ENCODE measurements around the gene FGF21. TPM values are rescaled to one million over a fixed set of nuclear protein-coding genes. Genes with fewer than 3 reads are reported as not detected.

Gene FGF21
- total RNA-seq, 2 donors from 2014 or later: not detected

- Histone ChIP-seq H3K27me3 (replicated peaks; ENCODE audit: insufficient read depth) (no peaks in the 10 kb centered on the region), H3K36me3 (no peaks in the 10 kb centered on the region), H3K4me1 (ENCODE audit: control insufficient read depth in 1 of 2, low read depth in 2 of 2) (peaks cover 0 to 12% of the 10 kb centered on the region in 2 donors), H3K9me3 (no peaks in the 10 kb centered on the region), H3K4me3 (no peak overlapping the region), H3K27ac (peak overlapping the region; percentile 34 to 67)
- no peak for DNase-seq (ENCODE audit: low spot score)
- TF ChIP-seq CTCF (IDR thresholded peaks at IDR 0.05): no peak
- ATAC-seq (ENCODE audit: insufficient number of reproducible peaks, low FRiP score, low read depth): no peak
Observed at GRCh38 chr19:48724796-48725753, 30.2 kb upstream of the FGF21 start.

GRCh38 chr19:48726556-48726955 lies 28.8 kb upstream of the FGF21 start:
- no peaks in the 10 kb centered on the region for H3K36me3 ChIP-seq
- H3K4me3 ChIP-seq: no peak overlapping the region
- H3K27me3 ChIP-seq (replicated peaks; ENCODE audit: insufficient read depth): no peaks in the 10 kb centered on the region
- peak overlapping the region in 1 of 2 donors; percentile 30 for H3K27ac ChIP-seq
- no peak for TF ChIP-seq CTCF (IDR thresholded peaks at IDR 0.05)
- peaks cover 0 to 9% of the 10 kb centered on the region in 2 donors for H3K4me1 ChIP-seq (ENCODE audit: control insufficient read depth in 1 of 2, low read depth in 2 of 2)
- DNase-seq (ENCODE audit: low spot score) (no peak), ATAC-seq (ENCODE audit: insufficient number of reproducible peaks, low FRiP score, low read depth) (no peak)
- H3K9me3 ChIP-seq: no peaks in the 10 kb centered on the region

- H3K9me3 ChIP-seq: no peaks in the 10 kb centered on the region
- peak overlapping the region; percentile 13 for H3K4me3 ChIP-seq
- H3K36me3 ChIP-seq: no peaks in the 10 kb centered on the region
- H3K27ac ChIP-seq: no peak overlapping the region
- DNase-seq (ENCODE audit: low spot score) (no peak), ATAC-seq (ENCODE audit: insufficient number of reproducible peaks, low FRiP score, low read depth) (no peak)
- no peak for TF ChIP-seq CTCF (IDR thresholded peaks at IDR 0.05)
- H3K27me3 ChIP-seq (replicated peaks; ENCODE audit: insufficient read depth): no peaks in the 10 kb centered on the region
- peaks cover 0 to 9% of the 10 kb centered on the region in 2 donors for H3K4me1 ChIP-seq (ENCODE audit: control insufficient read depth in 1 of 2, low read depth in 2 of 2)
Observed at GRCh38 chr19:48728911-48729664, 26.2 kb upstream of the FGF21 start.

GRCh38 chr19:48731452-48731851 lies 23.9 kb upstream of the FGF21 start:
- DNase-seq (ENCODE audit: low spot score): no peak
- no peak overlapping the region for H3K4me3 ChIP-seq
- H3K27me3 ChIP-seq (replicated peaks; ENCODE audit: insufficient read depth): no peaks in the 10 kb centered on the region
- H3K9me3 ChIP-seq: no peaks in the 10 kb centered on the region
- H3K36me3 ChIP-seq: no peaks in the 10 kb centered on the region
- H3K27ac ChIP-seq: no peak overlapping the region
- no peak for ATAC-seq (ENCODE audit: insufficient number of reproducible peaks, low FRiP score, low read depth)
- H3K4me1 ChIP-seq (ENCODE audit: control insufficient read depth in 1 of 2, low read depth in 2 of 2): no peaks in the 10 kb centered on the region
- no peak for TF ChIP-seq CTCF (IDR thresholded peaks at IDR 0.05)

- ATAC-seq (ENCODE audit: insufficient number of reproducible peaks, low FRiP score, low read depth): no peak
- H3K4me1 ChIP-seq (ENCODE audit: control insufficient read depth in 1 of 2, low read depth in 2 of 2): peaks cover 5 to 13% of the 10 kb centered on the region in 2 donors
- no peaks in the 10 kb centered on the region for H3K9me3 ChIP-seq
- no peaks in the 10 kb centered on the region for H3K27me3 ChIP-seq (replicated peaks; ENCODE audit: insufficient read depth)
- no peak for TF ChIP-seq CTCF (IDR thresholded peaks at IDR 0.05)
- DNase-seq (ENCODE audit: low spot score): no peak
- H3K4me3 ChIP-seq: no peak overlapping the region
- H3K27ac ChIP-seq: no peak overlapping the region
- no peaks in the 10 kb centered on the region for H3K36me3 ChIP-seq
Observed at GRCh38 chr19:48734625-48735024, 20.7 kb upstream of the FGF21 start.
